Spleen (tissue), 7 donors: ENCODE results near the gene LPCAT2.

Experiments used
- CTCF ChIP-seq, 11 experiments: fragments of 200-600 bp in 7 of 11; fragments of 450-650 bp in 4 of 11; sonication (generic) in 4 of 11; IDR thresholded peaks in 8 of 11; conservative IDR thresholded peaks in 3 of 11; 1 replicate in 7 of 11; 2 replicates in 4 of 11; pipeline versions ENCODE4 v1.4.0 to v1.8.0; 2016 to 2021; ENCODE audit warnings: antibody characterized with exemption in 11 of 11, inconsistent platforms in 4 of 11, mild to moderate bottlenecking in 1 of 11
- POLR2A ChIP-seq, 3 donors: fragments of 450-650 bp; IDR thresholded peaks; one replicate each; pipeline ENCODE4 v1.5.1; 2017; ENCODE audit warnings: antibody characterized with exemption in 3 of 3, mild to moderate bottlenecking in 1 of 3
- POLR2AphosphoS5 ChIP-seq, 3 donors: sonication (generic); formaldehyde crosslinking; IDR thresholded peaks; one replicate each; pipeline ENCODE4 v1.5.1; 2017; ENCODE audit warnings: antibody characterized with exemption in 3 of 3
- donor health status: DM: no; HTN: no; CAD: no; lungs with moderate emphysema.
- donor health status: DM: no; HTN: no; CAD: no.
- donor health status: DM: no; HTN: no; CAD: no.

GRCh38 chr16:55481023-55481422 lies 27.8 kb upstream of the LPCAT2 start:
- TF ChIP-seq CTCF (IDR thresholded peaks at IDR 0.05 in 8 of 11, conservative IDR thresholded peaks at IDR 0.05 in 3 of 11) (no peak), POLR2A (IDR thresholded peaks at IDR 0.05) (no peak), POLR2AphosphoS5 (IDR thresholded peaks at IDR 0.05) (no peak)
